Mesendoderm (in vitro differentiated cells): ENCODE results near the gene AQP2.
A peak's percentile ranks its signal among the peaks of the same experiment; 100 is the strongest.

ENCODE experiments used
- DNase-seq: peaks from one replicate; pipeline ENCODE4 v3.0.0; 2013
- H2AK5ac ChIP-seq: 2 replicates; pipeline ENCODE4 v1.6.1; 2013; ENCODE audit warnings: low read length, inconsistent platforms
- H2BK120ac ChIP-seq: 2 replicates; pipeline ENCODE4 v1.6.1; 2013; ENCODE audit warnings: low read depth, mild to moderate bottlenecking, low read length, moderate library complexity, mixed read lengths
- H2BK15ac ChIP-seq: replicated peaks from 2 replicates; pipeline ENCODE4 v1.6.1; 2013; ENCODE audit warnings: low read depth, mild to moderate bottlenecking, moderate library complexity
- H2BK5ac ChIP-seq: 2 replicates; pipeline ENCODE4 v1.6.1; 2013; ENCODE audit warnings: low read length, inconsistent platforms
- H3K18ac ChIP-seq: 2 replicates; pipeline ENCODE4 v1.6.1; 2013; ENCODE audit warnings: mild to moderate bottlenecking, low read length, mixed read lengths
- H3K23ac ChIP-seq: one replicate; pipeline ENCODE4 v1.6.1; 2013; ENCODE audit warnings: low read length
- H3K27ac ChIP-seq: 2 replicates; pipeline ENCODE4 v1.5.1; 2013; ENCODE audit warnings: low read depth, mild to moderate bottlenecking, inconsistent platforms, low read length, moderate library complexity
- H3K27me3 ChIP-seq: 2 replicates; pipeline ENCODE4 v1.6.1; 2013; ENCODE audit warnings: low read length, control low read depth, mild to moderate bottlenecking, inconsistent platforms; ENCODE audit not compliant: insufficient read depth, poor library complexity
- H3K36me3 ChIP-seq: 2 replicates; pipeline ENCODE4 v1.6.1; 2013; ENCODE audit warnings: low read length, inconsistent platforms; ENCODE audit not compliant: control insufficient read depth, insufficient read depth
- H3K4ac ChIP-seq: one replicate; pipeline ENCODE4 v1.6.1; 2013; ENCODE audit warnings: low read depth, mild to moderate bottlenecking, low read length, moderate library complexity
- H3K4me1 ChIP-seq: 2 replicates; pipeline ENCODE4 v1.6.1; 2013; ENCODE audit warnings: low read depth, low read length, inconsistent platforms; ENCODE audit not compliant: control insufficient read depth
- H3K4me2 ChIP-seq: 2 replicates; pipeline ENCODE4 v1.6.1; 2013; ENCODE audit warnings: low read length
- H3K4me3 ChIP-seq: 2 replicates; pipeline ENCODE4 v1.5.1; 2013; ENCODE audit warnings: mild to moderate bottlenecking, low read length
- H3K56ac ChIP-seq: one replicate; pipeline ENCODE4 v1.6.1; 2013; ENCODE audit warnings: low read length
- H3K79me1 ChIP-seq: 2 replicates; pipeline ENCODE4 v1.6.1; 2013; ENCODE audit warnings: low read length, inconsistent platforms
- H3K79me2 ChIP-seq: 2 replicates; pipeline ENCODE4 v1.6.1; 2013; ENCODE audit warnings: mild to moderate bottlenecking, low read length; ENCODE audit not compliant: control insufficient read depth, insufficient read depth
- H3K9ac ChIP-seq: 2 replicates; pipeline ENCODE4 v1.6.1; 2013; ENCODE audit warnings: low read length, inconsistent platforms
- H4K5ac ChIP-seq: one replicate; pipeline ENCODE4 v1.6.1; 2013; ENCODE audit warnings: low read length
- H4K8ac ChIP-seq: one replicate; pipeline ENCODE4 v1.6.1; 2013; ENCODE audit warnings: low read depth, mild to moderate bottlenecking, control low read depth, low read length, moderate library complexity
- WGBS: extraction: QIAGEN DNeasy Blood & Tissue Kit; methylation state at CpG from one replicate; pipeline ENCODE4 v1.1.7; 2013; ENCODE audit warnings: low lambda C conversion rate, missing lambda C conversion rate; ENCODE audit not compliant: insufficient coverage; ENCODE audit errors: extremely low coverage; 5-methylcytosine and 5-hydroxymethylcytosine counted together

AQP2 gene

DNA sequence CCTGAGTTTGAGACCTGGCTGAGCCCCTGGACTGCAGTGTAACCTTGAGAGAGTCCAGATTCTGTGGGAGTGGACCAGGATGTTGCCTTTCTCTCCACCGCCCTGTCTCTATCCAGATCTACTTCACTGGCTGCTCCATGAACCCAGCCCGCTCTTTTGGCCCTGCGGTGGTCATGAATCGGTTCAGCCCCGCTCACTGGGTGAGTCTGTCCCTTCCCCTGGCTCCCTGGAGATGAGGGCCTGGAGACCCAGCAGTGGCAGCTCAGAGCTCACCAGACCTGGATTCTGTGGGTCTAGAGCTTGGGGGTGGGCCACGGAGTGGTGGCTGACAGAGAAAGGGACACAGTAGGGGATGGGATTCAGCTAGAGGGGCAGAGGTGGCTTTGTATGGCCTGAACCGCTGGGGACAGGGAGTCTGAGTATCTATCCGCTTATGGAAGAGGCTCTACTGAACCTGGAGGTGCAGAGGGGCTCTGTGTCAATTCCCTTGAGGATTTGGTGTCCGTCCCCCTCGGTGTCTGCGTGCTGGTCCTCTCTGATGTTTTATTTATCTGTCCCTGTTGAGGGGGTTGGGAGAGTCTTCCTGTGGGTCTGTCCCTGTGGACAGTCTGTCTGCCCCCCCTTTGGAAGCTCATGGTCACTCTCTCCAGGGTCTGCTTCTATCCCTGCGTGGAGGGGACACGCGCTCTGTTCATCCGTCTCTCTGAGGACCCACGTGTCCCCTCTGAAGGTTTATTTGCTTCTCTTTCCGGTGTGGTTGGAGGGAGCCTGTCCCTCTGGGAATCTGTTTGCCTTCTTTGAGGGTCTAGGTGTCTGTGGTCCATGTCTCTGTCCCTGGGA is 13.7 kb downstream of the AQP2 start:
- no peak overlapping the region for H2BK15ac ChIP-seq
- no CpG with 5 or more reads among the region's 17 CpGs for WGBS
- H3K4me1 ChIP-seq: no peaks in the 10 kb centered on the region
- no peak overlapping the region for H3K23ac ChIP-seq
- no peak overlapping the region for H2BK120ac ChIP-seq
- H3K4me3 ChIP-seq: no peak overlapping the region
- H3K4ac ChIP-seq: no peak overlapping the region
- DNase-seq: no peak
- H3K9ac ChIP-seq: no peak overlapping the region
- H3K27me3 ChIP-seq: peaks cover 24% of the 10 kb centered on the region
- no peak overlapping the region for H2BK5ac ChIP-seq
- no peaks in the 10 kb centered on the region for H3K36me3 ChIP-seq
- no peak overlapping the region for H4K8ac ChIP-seq
- H2AK5ac ChIP-seq: no peak overlapping the region
- H3K79me2 ChIP-seq: no peaks in the 10 kb centered on the region
- no peak overlapping the region for H3K18ac ChIP-seq
- no peak overlapping the region for H3K27ac ChIP-seq
- no peak overlapping the region for H4K5ac ChIP-seq
- no peak overlapping the region for H3K56ac ChIP-seq
- H3K4me2 ChIP-seq: no peak overlapping the region
- H3K79me1 ChIP-seq: no peaks in the 10 kb centered on the region

DNA sequence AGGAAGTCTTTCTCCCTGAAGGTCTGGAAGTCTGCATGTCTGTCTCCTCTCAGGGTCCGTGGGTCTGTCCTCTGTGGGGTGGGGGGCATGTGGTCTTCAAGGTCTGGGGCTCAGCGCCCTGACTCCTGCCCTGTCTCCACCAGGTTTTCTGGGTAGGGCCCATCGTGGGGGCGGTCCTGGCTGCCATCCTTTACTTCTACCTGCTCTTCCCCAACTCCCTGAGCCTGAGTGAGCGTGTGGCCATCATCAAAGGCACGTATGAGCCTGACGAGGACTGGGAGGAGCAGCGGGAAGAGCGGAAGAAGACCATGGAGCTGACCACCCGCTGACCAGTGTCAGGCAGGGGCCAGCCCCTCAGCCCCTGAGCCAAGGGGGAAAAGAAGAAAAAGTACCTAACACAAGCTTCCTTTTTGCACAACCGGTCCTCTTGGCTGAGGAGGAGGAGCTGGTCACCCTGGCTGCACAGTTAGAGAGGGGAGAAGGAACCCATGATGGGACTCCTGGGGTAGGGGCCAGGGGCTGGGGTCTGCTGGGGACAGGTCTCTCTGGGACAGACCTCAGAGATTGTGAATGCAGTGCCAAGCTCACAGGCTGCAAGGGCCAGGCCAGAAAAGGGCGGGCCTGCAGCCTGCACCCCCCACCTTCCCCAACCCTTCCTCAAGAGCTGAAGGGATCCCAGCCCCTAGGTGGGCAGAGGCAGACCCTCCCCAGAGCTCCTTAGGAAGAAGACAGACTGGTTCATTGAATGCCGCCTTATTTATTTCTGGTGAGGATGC is 14.5 kb downstream of the AQP2 start:
- no peaks in the 10 kb centered on the region for H3K79me1 ChIP-seq
- H4K8ac ChIP-seq: no peak overlapping the region
- H3K4me3 ChIP-seq: no peak overlapping the region
- H3K36me3 ChIP-seq: no peaks in the 10 kb centered on the region
- no peak overlapping the region for H4K5ac ChIP-seq
- H3K4me1 ChIP-seq: no peaks in the 10 kb centered on the region
- H2BK15ac ChIP-seq: no peak overlapping the region
- H3K79me2 ChIP-seq: no peaks in the 10 kb centered on the region
- H3K4me2 ChIP-seq: no peak overlapping the region
- peaks cover 17% of the 10 kb centered on the region for H3K27me3 ChIP-seq
- H3K56ac ChIP-seq: no peak overlapping the region
- no peak overlapping the region for H2AK5ac ChIP-seq
- no peak overlapping the region for H2BK120ac ChIP-seq
- no peak overlapping the region for H3K4ac ChIP-seq
- H3K23ac ChIP-seq: no peak overlapping the region
- no peak overlapping the region for H3K18ac ChIP-seq
- no peak for DNase-seq
- H3K27ac ChIP-seq: no peak overlapping the region
- no CpG with 5 or more reads among the region's 13 CpGs for WGBS
- no peak overlapping the region for H3K9ac ChIP-seq
- no peak overlapping the region for H2BK5ac ChIP-seq

GRCh38 chr12:49965836-49966235 is 15.3 kb downstream of the AQP2 start:
- H2AK5ac ChIP-seq: no peak overlapping the region
- no peak overlapping the region for H2BK120ac ChIP-seq
- no peaks in the 10 kb centered on the region for H3K79me2 ChIP-seq
- H4K5ac ChIP-seq: no peak overlapping the region
- no peaks in the 10 kb centered on the region for H3K36me3 ChIP-seq
- no peak overlapping the region for H3K4me2 ChIP-seq
- no peak overlapping the region for H3K23ac ChIP-seq
- DNase-seq: no peak
- H3K9ac ChIP-seq: no peak overlapping the region
- no peaks in the 10 kb centered on the region for H3K79me1 ChIP-seq
- H2BK15ac ChIP-seq: no peak overlapping the region
- peaks cover 9% of the 10 kb centered on the region for H3K27me3 ChIP-seq
- no peak overlapping the region for H3K27ac ChIP-seq
- no peak overlapping the region for H4K8ac ChIP-seq
- no peak overlapping the region for H3K4ac ChIP-seq
- H2BK5ac ChIP-seq: no peak overlapping the region
- no peak overlapping the region for H3K18ac ChIP-seq
- H3K56ac ChIP-seq: no peak overlapping the region
- H3K4me1 ChIP-seq: no peaks in the 10 kb centered on the region
- no peak overlapping the region for H3K4me3 ChIP-seq
- no CpG with 5 or more reads among the region's 6 CpGs for WGBS

- H4K8ac ChIP-seq: no peak overlapping the region
- H3K36me3 ChIP-seq: no peaks in the 10 kb centered on the region
- H3K27ac ChIP-seq: no peak overlapping the region
- H3K79me1 ChIP-seq: no peaks in the 10 kb centered on the region
- H3K4me3 ChIP-seq: no peak overlapping the region
- WGBS: no CpG with 5 or more reads among the region's 16 CpGs
- no peak overlapping the region for H2BK15ac ChIP-seq
- no peak overlapping the region for H2AK5ac ChIP-seq
- H3K23ac ChIP-seq: no peak overlapping the region
- no peak overlapping the region for H3K4ac ChIP-seq
- no peak overlapping the region for H3K56ac ChIP-seq
- no peak overlapping the region for H2BK120ac ChIP-seq
- no peak overlapping the region for H3K18ac ChIP-seq
- no peak overlapping the region for H3K9ac ChIP-seq
- no peaks in the 10 kb centered on the region for H3K79me2 ChIP-seq
- no peak overlapping the region for H2BK5ac ChIP-seq
- no peak for DNase-seq
- no peak overlapping the region for H3K4me2 ChIP-seq
- H3K4me1 ChIP-seq: peaks cover 3% of the 10 kb centered on the region
- peaks cover 2% of the 10 kb centered on the region for H3K27me3 ChIP-seq
- no peak overlapping the region for H4K5ac ChIP-seq
Observed at GRCh38 chr12:49966511-49967041, 16.0 kb downstream of the AQP2 start.

DNA sequence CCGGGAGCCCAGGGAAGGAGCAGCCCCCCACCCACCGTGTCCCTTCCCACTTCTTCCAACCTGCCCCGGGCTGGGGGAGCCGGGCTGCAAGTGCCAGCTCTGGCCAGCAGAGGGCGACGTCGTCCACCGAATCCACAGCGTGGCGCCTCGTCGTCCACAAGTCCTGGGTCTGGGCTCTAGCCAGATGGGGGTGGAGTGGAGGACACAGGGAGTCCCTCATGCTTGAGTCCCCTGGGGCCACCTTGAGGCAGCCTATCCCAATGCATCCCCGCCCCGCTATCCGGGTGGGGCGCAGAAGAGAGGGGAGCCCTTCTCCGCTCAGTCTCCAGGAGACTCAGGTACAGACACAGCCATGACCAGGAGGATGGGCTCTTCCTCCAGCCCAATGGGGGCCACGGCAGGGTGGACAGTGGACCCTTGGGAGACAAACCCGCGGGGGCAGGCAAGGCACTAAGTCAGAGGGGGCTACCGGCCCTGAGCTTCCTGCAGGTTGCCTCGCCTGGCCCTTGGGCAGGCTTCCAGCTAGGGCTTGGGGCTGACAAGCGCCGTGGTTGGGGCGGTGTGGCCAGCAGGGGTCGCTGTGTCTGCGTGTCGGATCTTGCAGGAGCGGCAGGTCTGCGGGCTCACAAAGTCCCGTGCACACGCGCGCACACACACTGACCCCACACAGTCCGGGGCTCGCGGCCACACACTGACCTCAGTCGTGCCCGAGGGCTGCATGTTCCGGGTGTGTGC is 16.7 kb downstream of the AQP2 start:
- H4K5ac ChIP-seq: no peak overlapping the region

More for the DNA sequence above, 16.7 kb downstream of the AQP2 start:
- H3K9ac ChIP-seq: peak overlapping the region; percentile 41
- no peak overlapping the region for H2BK5ac ChIP-seq
- H3K4me1 ChIP-seq: peaks cover 3% of the 10 kb centered on the region
- H3K23ac ChIP-seq: no peak overlapping the region
- no peak overlapping the region for H2AK5ac ChIP-seq
- no CpG with 5 or more reads among the region's 40 CpGs for WGBS
- H3K56ac ChIP-seq: peak overlapping the region; percentile 40
- no peak overlapping the region for H3K4ac ChIP-seq
- no peak overlapping the region for H3K27ac ChIP-seq
- no peak overlapping the region for H4K8ac ChIP-seq
- no peak overlapping the region for H2BK120ac ChIP-seq
- H3K36me3 ChIP-seq: no peaks in the 10 kb centered on the region
- no peaks in the 10 kb centered on the region for H3K79me2 ChIP-seq
- H3K18ac ChIP-seq: no peak overlapping the region
- no peaks in the 10 kb centered on the region for H3K27me3 ChIP-seq
- H3K4me3 ChIP-seq: no peak overlapping the region
- H3K79me1 ChIP-seq: no peaks in the 10 kb centered on the region
- H3K4me2 ChIP-seq: peak overlapping the region; percentile 48
- H2BK15ac ChIP-seq: no peak overlapping the region
- peak; percentile 88 for DNase-seq
